HepG2 (cell line): Measurements from ENCODE around the gene SEMA3F. TPM values are rescaled to one million over a fixed set of nuclear protein-coding genes. Genes with fewer than 3 reads are reported as not detected.

Experiments used
- ARNT ChIP-seq: fragments of 450-650 bp; IDR thresholded peaks from 2 replicates; pipeline ENCODE4 v1.6.1; 2017
- POLR2AphosphoS5 ChIP-seq: IDR thresholded peaks from 2 replicates; pipeline ENCODE4 v1.6.1; 2012; ENCODE audit warnings: low read depth, low read length
- RBAK ChIP-seq: sonication (generic); formaldehyde crosslinking; IDR thresholded peaks from 2 replicates; pipeline ENCODE4 v1.5.1; 2020; ENCODE audit warnings: mild to moderate bottlenecking, missing genetic modification reagents
- TMF1 ChIP-seq: sonication (generic); formaldehyde crosslinking; IDR thresholded peaks from 2 replicates; pipeline ENCODE4 v1.8.1; 2022; ENCODE audit warnings: low read depth, missing genetic modification reagents
- ZBTB33 ChIP-seq: sonication (generic); formaldehyde crosslinking; IDR thresholded peaks from 2 replicates; pipeline ENCODE4 v1.4.0; 2020; ENCODE audit warnings: missing genetic modification reagents
- ZNF207 ChIP-seq: fragments of 450-650 bp; IDR thresholded peaks from 2 replicates; pipeline ENCODE4 v1.6.1; 2016; ENCODE audit warnings: antibody characterized with exemption, borderline replicate concordance
- ZNF224 ChIP-seq: sonication (generic); formaldehyde crosslinking; IDR thresholded peaks from 2 replicates; pipeline ENCODE4 v1.5.0; 2020; ENCODE audit warnings: mild to moderate bottlenecking, missing genetic modification reagents
- ZNF605 ChIP-seq: sonication (generic); formaldehyde crosslinking; IDR thresholded peaks from 2 replicates; pipeline ENCODE4 v1.8.0; 2022; ENCODE audit warnings: mild to moderate bottlenecking, missing genetic modification reagents
- polyA plus RNA-seq, 8 experiments: library from polyadenylated mRNA; depleted of rRNA in 3 of 8; stranded (reverse) in 7 of 8; unstranded in 1 of 8; fragments of >200 nt; fragmentation: Illumina TruSeq in 4 of 8; extraction: Trizol in 4 of 8; gene quantifications; 2 replicates each; pipeline versions ENCODE4 v1.2.1 to v1.2.3, GENCODE V29; 2011 to 2016; ENCODE audit warnings: low read depth in 4 of 8, missing spikeins in 1 of 8, mixed read lengths in 1 of 8; ENCODE audit not compliant: insufficient read depth in 1 of 8
- total RNA-seq, 5 experiments: library from RNA; depleted of rRNA; stranded (reverse); fragments of >200 nt; fragmentation: Illumina TruSeq; extraction: Trizol; gene quantifications; 2 replicates each; pipeline ENCODE4 v1.2.3, GENCODE V29; 2016; ENCODE audit warnings: low read depth in 1 of 5
- TF ChIP-seq, protein P1 (sequence below): IDR thresholded peaks from 2 replicates; pipeline ENCODE4 v1.6.1; 2016; ENCODE audit warnings: missing biosample characterization, missing genetic modification reagents, low read depth
- TF ChIP-seq, protein P2 (sequence below): sonication (generic); formaldehyde crosslinking; IDR thresholded peaks from 2 replicates; pipeline ENCODE4 v1.4.0; 2020; ENCODE audit warnings: missing genetic modification reagents
- TF ChIP-seq, protein P3 (sequence below): sonication (generic); formaldehyde crosslinking; IDR thresholded peaks from 2 replicates; pipeline ENCODE4 v1.8.1; 2023; ENCODE audit warnings: missing genetic modification reagents, inconsistent platforms, borderline replicate concordance

SEMA3F gene
- total and polyA plus RNA-seq, 2 of the 13 experiments (the other 11 are each of a cell fraction or from before 2014, with no cell fraction given) = 7.6 to 17.2 TPM

GRCh38 chr3:50210510-50211367, 55.6 kb downstream of the SEMA3F start (continued):
- TF ChIP-seq RBAK (CRISPR knock-in tag) (no peak), ZBTB33 (CRISPR knock-in tag) (no peak), ZNF605 (CRISPR knock-in tag) (peak; percentile 69), TMF1 (CRISPR knock-in tag) (no peak; the same call in 1 of the 2 replicates), POLR2AphosphoS5 (peak; percentile 16; the same call in 1 of the 2 replicates), ARNT (no peak), ZNF224 (CRISPR knock-in tag) (no peak), ZNF207 (no peak)
- TF ChIP-seq, protein P1, sequence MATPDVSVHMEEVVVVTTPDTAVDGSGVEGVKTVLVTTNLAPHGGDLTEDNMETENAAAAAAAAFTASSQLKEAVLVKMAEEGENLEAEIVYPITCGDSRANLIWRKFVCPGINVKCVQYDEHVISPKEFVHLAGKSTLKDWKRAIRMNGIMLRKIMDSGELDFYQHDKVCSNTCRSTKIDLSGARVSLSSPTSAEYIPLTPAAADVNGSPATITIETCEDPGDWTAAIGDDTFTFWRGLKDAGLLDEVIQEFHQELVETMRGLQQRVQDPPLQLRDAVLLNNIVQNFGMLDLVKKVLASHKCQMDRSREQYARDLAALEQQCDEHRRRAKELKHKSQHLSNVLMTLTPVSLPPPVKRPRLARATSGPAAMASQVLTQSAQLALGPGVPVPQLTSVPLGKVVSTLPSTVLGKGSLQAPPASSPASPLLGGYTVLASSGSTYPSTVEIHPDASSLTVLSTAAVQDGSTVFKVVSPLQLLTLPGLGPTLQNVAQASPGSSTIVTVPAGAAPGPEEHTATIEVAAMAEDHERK = no peak
- TF ChIP-seq, protein P2, sequence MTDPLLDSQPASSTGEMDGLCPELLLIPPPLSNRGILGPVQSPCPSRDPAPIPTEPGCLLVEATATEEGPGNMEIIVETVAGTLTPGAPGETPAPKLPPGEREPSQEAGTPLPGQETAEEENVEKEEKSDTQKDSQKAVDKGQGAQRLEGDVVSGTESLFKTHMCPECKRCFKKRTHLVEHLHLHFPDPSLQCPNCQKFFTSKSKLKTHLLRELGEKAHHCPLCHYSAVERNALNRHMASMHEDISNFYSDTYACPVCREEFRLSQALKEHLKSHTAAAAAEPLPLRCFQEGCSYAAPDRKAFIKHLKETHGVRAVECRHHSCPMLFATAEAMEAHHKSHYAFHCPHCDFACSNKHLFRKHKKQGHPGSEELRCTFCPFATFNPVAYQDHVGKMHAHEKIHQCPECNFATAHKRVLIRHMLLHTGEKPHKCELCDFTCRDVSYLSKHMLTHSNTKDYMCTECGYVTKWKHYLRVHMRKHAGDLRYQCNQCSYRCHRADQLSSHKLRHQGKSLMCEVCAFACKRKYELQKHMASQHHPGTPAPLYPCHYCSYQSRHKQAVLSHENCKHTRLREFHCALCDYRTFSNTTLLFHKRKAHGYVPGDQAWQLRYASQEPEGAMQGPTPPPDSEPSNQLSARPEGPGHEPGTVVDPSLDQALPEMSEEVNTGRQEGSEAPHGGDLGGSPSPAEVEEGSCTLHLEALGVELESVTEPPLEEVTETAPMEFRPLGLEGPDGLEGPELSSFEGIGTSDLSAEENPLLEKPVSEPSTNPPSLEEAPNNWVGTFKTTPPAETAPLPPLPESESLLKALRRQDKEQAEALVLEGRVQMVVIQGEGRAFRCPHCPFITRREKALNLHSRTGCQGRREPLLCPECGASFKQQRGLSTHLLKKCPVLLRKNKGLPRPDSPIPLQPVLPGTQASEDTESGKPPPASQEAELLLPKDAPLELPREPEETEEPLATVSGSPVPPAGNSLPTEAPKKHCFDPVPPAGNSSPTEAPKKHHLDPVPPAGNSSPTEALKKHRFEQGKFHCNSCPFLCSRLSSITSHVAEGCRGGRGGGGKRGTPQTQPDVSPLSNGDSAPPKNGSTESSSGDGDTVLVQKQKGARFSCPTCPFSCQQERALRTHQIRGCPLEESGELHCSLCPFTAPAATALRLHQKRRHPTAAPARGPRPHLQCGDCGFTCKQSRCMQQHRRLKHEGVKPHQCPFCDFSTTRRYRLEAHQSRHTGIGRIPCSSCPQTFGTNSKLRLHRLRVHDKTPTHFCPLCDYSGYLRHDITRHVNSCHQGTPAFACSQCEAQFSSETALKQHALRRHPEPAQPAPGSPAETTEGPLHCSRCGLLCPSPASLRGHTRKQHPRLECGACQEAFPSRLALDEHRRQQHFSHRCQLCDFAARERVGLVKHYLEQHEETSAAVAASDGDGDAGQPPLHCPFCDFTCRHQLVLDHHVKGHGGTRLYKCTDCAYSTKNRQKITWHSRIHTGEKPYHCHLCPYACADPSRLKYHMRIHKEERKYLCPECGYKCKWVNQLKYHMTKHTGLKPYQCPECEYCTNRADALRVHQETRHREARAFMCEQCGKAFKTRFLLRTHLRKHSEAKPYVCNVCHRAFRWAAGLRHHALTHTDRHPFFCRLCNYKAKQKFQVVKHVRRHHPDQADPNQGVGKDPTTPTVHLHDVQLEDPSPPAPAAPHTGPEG = 0 out of 2 replicates have a peak, but pooled peaks have one; percentile 27
- TF ChIP-seq, protein P3, sequence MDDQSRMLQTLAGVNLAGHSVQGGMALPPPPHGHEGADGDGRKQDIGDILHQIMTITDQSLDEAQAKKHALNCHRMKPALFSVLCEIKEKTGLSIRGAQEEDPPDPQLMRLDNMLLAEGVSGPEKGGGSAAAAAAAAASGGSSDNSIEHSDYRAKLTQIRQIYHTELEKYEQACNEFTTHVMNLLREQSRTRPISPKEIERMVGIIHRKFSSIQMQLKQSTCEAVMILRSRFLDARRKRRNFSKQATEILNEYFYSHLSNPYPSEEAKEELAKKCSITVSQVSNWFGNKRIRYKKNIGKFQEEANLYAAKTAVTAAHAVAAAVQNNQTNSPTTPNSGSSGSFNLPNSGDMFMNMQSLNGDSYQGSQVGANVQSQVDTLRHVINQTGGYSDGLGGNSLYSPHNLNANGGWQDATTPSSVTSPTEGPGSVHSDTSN (CRISPR knock-in tag) = no peak
